Suprapubic skin (tissue), 2 donors: ENCODE data around the gene NDUFAF4.

Experiments
- EP300 ChIP-seq: sonication (generic); formaldehyde crosslinking; IDR thresholded peaks from one replicate; pipeline ENCODE4 v1.6.1; 2017; ENCODE audit warnings: antibody characterized with exemption
- POLR2A ChIP-seq, 2 donors: fragments of 450-650 bp; IDR thresholded peaks; one replicate each; pipeline ENCODE4 v1.6.1; 2017; ENCODE audit warnings: antibody characterized with exemption in 2 of 2, mild to moderate bottlenecking in 2 of 2, moderate library complexity in 2 of 2

DNA sequence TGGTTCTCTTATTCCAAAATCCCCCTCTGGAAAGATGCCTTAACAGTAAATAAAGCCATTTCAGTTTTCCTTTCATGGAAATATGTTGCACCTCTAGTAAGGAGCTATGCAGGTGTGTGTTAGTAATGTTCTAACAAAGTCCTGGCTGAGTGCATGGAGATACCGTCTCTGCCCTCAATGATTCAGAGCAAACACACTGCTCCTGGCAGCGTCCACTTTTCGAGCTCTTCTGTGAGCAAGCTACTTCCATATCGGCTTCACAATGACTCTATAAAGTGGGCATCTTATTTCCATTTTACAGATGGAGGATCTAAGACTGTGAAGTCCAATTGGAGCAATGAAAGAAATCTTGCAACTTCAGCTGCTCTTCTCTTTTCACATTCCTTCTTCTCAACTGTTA lies 30.0 kb upstream of the NDUFAF4 start:
- TF ChIP-seq POLR2A (IDR thresholded peaks at IDR 0.05) (no peak), EP300 (no peak)
